Body of pancreas (tissue), 4 donors: ENCODE results near the gene CLEC16A. TPM values are rescaled to one million over a fixed set of nuclear protein-coding genes. Genes with fewer than 3 reads are reported as not detected.
A peak's percentile ranks its signal among the peaks of the same experiment; 100 is the strongest.

Experiments used
- ATAC-seq: fragments of 150-250 bp; one replicate; pipeline ENCODE4 v1.9.1; 2016
- DNase-seq, 4 donors: peaks; one replicate each; pipeline ENCODE4 v3.0.0-alpha.2; 2019
- H3K27ac ChIP-seq, 4 donors: fragments of 200-600 bp; sonication (generic); 1 replicate in 3 of 4; 2 replicates in 1 of 4; pipeline versions ENCODE4 v1.5.1 to v1.6.1; 2016 to 2019; ENCODE audit warnings: mild to moderate bottlenecking in 1 of 4, mixed read lengths in 1 of 4, moderate library complexity in 1 of 4
- H3K27me3 ChIP-seq, 2 donors: fragments of 200-600 bp; sonication (generic); one replicate each; pipeline ENCODE4 v1.6.0; 2016; ENCODE audit warnings: mild to moderate bottlenecking in 1 of 2
- H3K36me3 ChIP-seq, 2 donors: fragments of 200-600 bp; sonication (generic); replicated peaks in 1 of 2; 2 replicates each; pipeline ENCODE4 v1.5.1; 2016; ENCODE audit warnings: low read depth in 2 of 2; ENCODE audit not compliant: insufficient read depth in 1 of 2
- H3K4me1 ChIP-seq: fragments of 200-600 bp; sonication (generic); one replicate; pipeline ENCODE4 v1.6.0; 2016
- H3K4me3 ChIP-seq, 2 donors: fragments of 200-600 bp; sonication (generic); 1 replicate in 1 of 2; 2 replicates in 1 of 2; pipeline ENCODE4 v1.5.1; 2016 to 2019
- H3K9me3 ChIP-seq, 3 donors: fragments of 200-600 bp; sonication (generic); 1 replicate in 2 of 3; 2 replicates in 1 of 3; pipeline ENCODE4 v1.5.1; 2016
- POLR2A ChIP-seq, 3 donors: fragments of 450-650 bp; IDR thresholded peaks; one replicate each; pipeline ENCODE4 v1.6.1; 2016; ENCODE audit warnings: antibody characterized with exemption in 3 of 3, mild to moderate bottlenecking in 2 of 3
- WGBS, 2 donors: methylation state at CpG; one replicate each; pipeline ENCODE4 v1.1.5; 2017; 5-methylcytosine and 5-hydroxymethylcytosine counted together
- intact Hi-C: fragments of 100-400 bp; cut with DNase I; formaldehyde crosslinking; loops from one replicate; pipeline ENCODE4 v1.15.1; 2023
- total RNA-seq, 2 donors: library from RNA; depleted of rRNA; stranded (reverse); fragments of >200 nt; gene quantifications; one replicate each; pipeline ENCODE4 v1.1.0, GENCODE V29; 2016
- TF ChIP-seq, protein P1 (sequence below), 7 experiments: fragments of 450-650 bp in 4 of 7; fragments of 200-600 bp in 3 of 7; sonication (generic) in 3 of 7; IDR thresholded peaks; one replicate each; pipeline ENCODE4 v1.5.1; 2016 to 2019; ENCODE audit warnings: antibody characterized with exemption in 7 of 7

The CLEC16A gene
- total RNA-seq, 2 donors from 2014 or later = 15.0 to 21.4 TPM

DNA sequence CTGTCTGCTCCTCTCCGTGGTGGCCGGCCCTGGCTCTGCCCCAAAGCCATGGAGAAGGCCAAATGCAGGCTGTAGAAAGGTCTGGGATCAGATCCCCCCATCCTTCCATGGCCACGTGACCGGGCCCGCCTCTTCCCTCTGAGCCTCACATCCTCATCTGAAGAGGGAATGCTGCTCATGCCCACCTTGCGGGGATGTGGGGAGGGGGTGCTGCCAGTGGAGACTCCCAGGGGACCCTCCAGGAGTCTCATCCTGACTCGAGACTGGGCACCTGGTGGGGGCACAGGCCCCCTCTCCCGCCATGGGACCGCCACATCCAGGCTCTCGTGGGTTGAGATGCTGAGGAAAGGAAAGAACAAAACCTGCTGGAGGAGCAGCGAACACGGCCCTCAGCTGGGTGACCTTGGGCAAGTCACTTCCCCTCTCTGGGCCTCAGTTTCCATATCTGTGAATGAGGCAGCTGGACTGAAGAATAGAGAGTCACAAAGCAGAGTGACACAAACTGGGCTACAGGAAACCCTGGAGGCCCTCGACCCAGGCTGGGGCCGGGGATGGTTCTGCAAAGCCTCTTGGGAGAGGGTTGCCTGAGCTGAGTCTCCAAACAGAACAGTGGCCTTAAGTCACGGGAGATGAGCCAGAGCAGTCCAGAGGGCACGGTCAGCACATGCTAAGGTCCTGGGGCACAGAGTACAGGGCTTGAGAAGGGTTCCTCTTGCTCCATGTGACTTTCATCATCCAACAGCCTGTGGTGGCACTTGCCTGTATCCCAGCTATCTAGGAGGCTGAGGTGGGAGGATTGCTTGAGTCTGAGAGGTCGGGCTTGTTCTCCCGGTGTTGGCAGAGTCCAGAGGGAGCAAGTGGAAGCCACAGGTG lies 281.5 kb downstream of the CLEC16A start:
- H3K27me3 ChIP-seq = no peaks in the 10 kb centered on the region
- no peak overlapping the region for H3K4me3 ChIP-seq
- 70 to 72% methylated on average over 12 to 18 of the region's 18 CpGs for WGBS, 2 donors
- no peaks in the 10 kb centered on the region for H3K36me3 ChIP-seq
- peaks cover 4% of the 10 kb centered on the region for H3K4me1 ChIP-seq
- H3K27ac ChIP-seq = peak overlapping the region in 1 of 4 donors; percentile 25
- no peak for ATAC-seq
- TF ChIP-seq, protein P1, sequence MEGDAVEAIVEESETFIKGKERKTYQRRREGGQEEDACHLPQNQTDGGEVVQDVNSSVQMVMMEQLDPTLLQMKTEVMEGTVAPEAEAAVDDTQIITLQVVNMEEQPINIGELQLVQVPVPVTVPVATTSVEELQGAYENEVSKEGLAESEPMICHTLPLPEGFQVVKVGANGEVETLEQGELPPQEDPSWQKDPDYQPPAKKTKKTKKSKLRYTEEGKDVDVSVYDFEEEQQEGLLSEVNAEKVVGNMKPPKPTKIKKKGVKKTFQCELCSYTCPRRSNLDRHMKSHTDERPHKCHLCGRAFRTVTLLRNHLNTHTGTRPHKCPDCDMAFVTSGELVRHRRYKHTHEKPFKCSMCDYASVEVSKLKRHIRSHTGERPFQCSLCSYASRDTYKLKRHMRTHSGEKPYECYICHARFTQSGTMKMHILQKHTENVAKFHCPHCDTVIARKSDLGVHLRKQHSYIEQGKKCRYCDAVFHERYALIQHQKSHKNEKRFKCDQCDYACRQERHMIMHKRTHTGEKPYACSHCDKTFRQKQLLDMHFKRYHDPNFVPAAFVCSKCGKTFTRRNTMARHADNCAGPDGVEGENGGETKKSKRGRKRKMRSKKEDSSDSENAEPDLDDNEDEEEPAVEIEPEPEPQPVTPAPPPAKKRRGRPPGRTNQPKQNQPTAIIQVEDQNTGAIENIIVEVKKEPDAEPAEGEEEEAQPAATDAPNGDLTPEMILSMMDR (IDR thresholded peaks at IDR 0.05) = no peak
- no peak for TF ChIP-seq POLR2A (IDR thresholded peaks at IDR 0.05)
- H3K9me3 ChIP-seq = no peaks in the 10 kb centered on the region
- DNase-seq = no peak
- intact Hi-C loops = loop anchor here (10.0 kb wide), 2 partner anchors 59 to 121 kb away; partner anchors contain the start of gene PRM1

DNA sequence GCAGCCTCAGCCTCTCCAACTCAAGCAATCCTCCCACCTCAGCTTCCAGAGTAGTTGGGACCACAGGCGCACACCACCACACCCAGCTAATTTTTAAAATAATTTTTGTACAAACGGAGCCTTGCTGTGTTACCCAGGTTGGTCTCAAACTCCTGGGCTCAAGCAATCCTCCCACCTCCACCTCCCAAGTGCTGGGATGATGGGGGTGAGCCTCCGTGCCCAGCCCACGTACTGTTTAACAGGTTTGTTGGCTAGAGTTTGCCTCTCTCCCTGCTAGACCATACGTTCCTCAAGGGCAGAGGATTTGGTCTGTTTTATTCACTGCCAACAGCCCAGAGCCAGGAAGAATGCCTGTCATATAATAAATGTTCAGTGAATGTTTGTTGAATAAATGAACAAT lies 285.1 kb downstream of the CLEC16A start:
- 67 to 68% methylated on average over 3 to 5 of the region's 5 CpGs for WGBS, 2 donors
- DNase-seq = no peak
- Histone ChIP-seq H3K36me3 (no peaks in the 10 kb centered on the region), H3K4me3 (no peak overlapping the region), H3K27ac (no peak overlapping the region), H3K27me3 (no peaks in the 10 kb centered on the region), H3K4me1 (peaks cover 4% of the 10 kb centered on the region), H3K9me3 (no peaks in the 10 kb centered on the region)
- intact Hi-C loops = loop anchor here (10.0 kb wide), 2 partner anchors 55 to 125 kb away; partner anchors contain the start of gene PRM1
- ATAC-seq = no peak
- TF ChIP-seq POLR2A (IDR thresholded peaks at IDR 0.05) = no peak
- TF ChIP-seq, protein P1 (IDR thresholded peaks at IDR 0.05) = no peak

DNA sequence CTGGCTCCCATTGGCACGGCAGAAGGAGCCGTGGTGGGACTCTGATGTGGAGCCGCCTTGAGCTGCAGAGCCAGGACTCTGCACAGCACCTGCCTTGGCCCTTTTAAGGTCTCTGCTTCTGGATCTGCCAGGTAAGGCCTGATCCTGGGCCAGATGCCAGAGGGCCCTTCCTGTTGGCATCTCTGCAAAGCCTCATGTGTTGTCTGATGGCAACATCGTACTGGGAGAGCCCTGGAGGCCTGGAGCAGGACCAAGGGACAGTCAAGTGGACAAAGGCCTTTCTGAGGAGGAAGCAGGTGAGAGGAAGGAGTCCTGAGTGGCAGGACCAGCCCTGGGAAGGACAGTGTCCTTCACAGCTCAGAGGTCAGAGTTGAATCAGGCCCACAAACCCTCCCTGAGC lies 285.5 kb downstream of the CLEC16A start:
- Histone ChIP-seq H3K9me3 (no peaks in the 10 kb centered on the region), H3K27me3 (no peaks in the 10 kb centered on the region), H3K4me1 (peaks cover 4% of the 10 kb centered on the region), H3K36me3 (no peaks in the 10 kb centered on the region), H3K4me3 (no peak overlapping the region), H3K27ac (no peak overlapping the region)
- TF ChIP-seq, protein P1 (IDR thresholded peaks at IDR 0.05) = no peak
- TF ChIP-seq POLR2A (IDR thresholded peaks at IDR 0.05) = no peak
- no peak for ATAC-seq
- intact Hi-C loops = loop anchor here (10.0 kb wide), 2 partner anchors 55 to 125 kb away; partner anchors contain the start of gene PRM1
- 67 to 93% methylated on average over 3 to 4 of the region's 4 CpGs for WGBS, 2 donors
- DNase-seq = peak in 3 of 4 donors; percentile 19 to 52 (median 51)

DNA sequence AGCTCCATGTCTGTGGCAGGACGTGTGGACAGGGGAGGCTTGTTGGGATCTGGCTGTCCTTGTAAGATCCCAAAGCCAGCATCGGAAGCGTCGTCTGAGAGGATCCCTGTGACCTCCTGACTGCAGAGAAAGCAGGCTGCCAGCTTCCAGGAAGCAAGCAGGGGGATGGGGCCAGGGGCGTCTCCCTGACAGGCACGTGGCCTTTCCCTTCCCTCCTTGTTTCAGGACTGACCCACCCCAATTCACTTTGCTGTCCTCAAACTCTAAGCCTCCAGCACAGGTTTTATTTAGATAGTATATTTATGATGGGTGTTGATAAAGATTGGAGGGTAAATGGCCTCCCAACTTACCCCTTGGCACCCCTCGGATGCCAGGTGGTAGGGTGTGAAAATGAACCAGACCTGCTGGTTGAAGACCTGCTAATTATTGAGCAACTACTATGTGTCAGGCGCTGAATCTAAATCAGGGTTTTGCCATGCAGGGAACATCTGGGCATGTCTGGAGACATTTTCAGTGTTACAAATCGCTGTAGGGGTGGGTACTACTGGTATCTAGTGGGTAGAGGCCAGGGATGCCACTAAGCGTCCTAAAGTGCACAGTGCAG lies 287.1 kb downstream of the CLEC16A start:
- DNase-seq (no peak), ATAC-seq (no peak)
- Histone ChIP-seq H3K4me3 (no peak overlapping the region), H3K4me1 (peaks cover 12% of the 10 kb centered on the region), H3K27me3 (no peaks in the 10 kb centered on the region), H3K9me3 (no peaks in the 10 kb centered on the region), H3K27ac (no peak overlapping the region), H3K36me3 (no peaks in the 10 kb centered on the region)
- TF ChIP-seq, protein P1 (IDR thresholded peaks at IDR 0.05) = no peak
- no peak for TF ChIP-seq POLR2A (IDR thresholded peaks at IDR 0.05)
- intact Hi-C loops = no loop called here
- WGBS, 2 donors = 82 to 91% methylated on average over 8 to 10 of the region's 10 CpGs

Other genes starting within 250 kb of the CLEC16A start
- gene TEKT5, start 249.6 kb upstream of the CLEC16A start, total RNA-seq = not detected
- 10 to 100 TPM; 13.8 to 31.9 TPM for gene NUBP1, start 200.7 kb upstream of the CLEC16A start, total RNA-seq
- not detected for gene TVP23A, start 125.8 kb upstream of the CLEC16A start, total RNA-seq
- 1 to 10 TPM; 6.5 to 6.6 TPM for gene CIITA, start 67.4 kb upstream of the CLEC16A start, total RNA-seq
- gene DEXI, start 2.1 kb upstream of the CLEC16A start, total RNA-seq = 10 to 100 TPM; 29.8 to 51.1 TPM